Measurements from ENCODE around the gene JARID2. TPM values are rescaled to one million over a fixed set of nuclear protein-coding genes. Genes with fewer than 3 reads are reported as not detected.

JARID2 gene
- total and polyA plus RNA-seq, 2 of the 4 experiments (the other 2 are of a cell fraction): 9.6 to 12.9 TPM

- Histone ChIP-seq H3K9me1 (ENCODE audit: insufficient read depth, low read length) (peaks cover 18% of the 10 kb centered on the region), H2AK5ac (ENCODE audit: low read depth, low read length) (no peak overlapping the region), H3K9ac (ENCODE audit: low read depth, low read length) (no peak overlapping the region), H3K79me1 (ENCODE audit: low read depth in 1 of 2, low read length in 2 of 2) (peaks cover 12 to 83% of the 10 kb centered on the region in 2 experiments), H2BK5ac (ENCODE audit: low read depth, low read length, poor library complexity, severe bottlenecking) (no peak overlapping the region), H4K5ac (ENCODE audit: low read depth, low read length) (no peak overlapping the region), H3K36me3 (ENCODE audit: control insufficient read depth, insufficient read depth, low read length) (peaks cover 2% of the 10 kb centered on the region; the same call in 1 of the 2 replicates), H4K91ac (ENCODE audit: insufficient read depth, low read depth, low read length) (no peak overlapping the region), H3K18ac (ENCODE audit: low read depth, low read length) (no peak overlapping the region), H3K4me3 (ENCODE audit: insufficient read depth, low read depth, low read length) (no peak overlapping the region), H3K27me3 (ENCODE audit: control insufficient read depth, insufficient read depth, low read length) (no peaks in the 10 kb centered on the region), H3K23ac (ENCODE audit: low read depth, low read length) (no peak overlapping the region), H2BK15ac (ENCODE audit: low read depth, low read length) (no peak overlapping the region), H3K9me3 (ENCODE audit: control insufficient read depth, insufficient read depth, low read length) (no peaks in the 10 kb centered on the region), H3K27ac (ENCODE audit: insufficient read depth, low read length) (no peak overlapping the region), H3K4me1 (ENCODE audit: control insufficient read depth, insufficient read depth, low read length) (peaks cover 16% of the 10 kb centered on the region), H4K8ac (ENCODE audit: low read depth in 2 of 2, low read length in 2 of 2) (no peak overlapping the region), H3K14ac (replicated peaks; ENCODE audit: low read depth, low read length) (no peak overlapping the region), H3K4ac (ENCODE audit: low read depth, low read length) (no peak overlapping the region), H2AK9ac (replicated peaks; ENCODE audit: low read depth, low read length, poor library complexity) (no peak overlapping the region), H4K20me1 (ENCODE audit: insufficient read depth, low read length) (peaks cover 96% of the 10 kb centered on the region), H2BK120ac (ENCODE audit: low read depth, low read length) (no peak overlapping the region), H3K56ac (ENCODE audit: extremely low read depth, insufficient read depth, low read length) (no peak overlapping the region), H2AFZ (replicated peaks; ENCODE audit: low read length, poor library complexity) (no peak overlapping the region), H3K4me2 (ENCODE audit: low read depth, low read length) (no peak overlapping the region), H2BK20ac (ENCODE audit: low read depth, low read length) (no peak overlapping the region)
- ChIA-PET CTCF (interaction anchor here (0.7 kb wide), 1 partner anchor 185 kb away, joined by 3 read pairs; no protein-coding TSS in a partner anchor), POLR2A (ENCODE audit: unreplicated experiment) (no interaction called here)
- DNase-seq: no peak
- dilution Hi-C loops (cut with HindIII; ENCODE audit: low sequenced_read_pairs, unreplicated experiment) (no loop called here), intact Hi-C loops (cut with micrococcal nuclease) (no loop called here), in situ Hi-C loops (cut with MboI; ENCODE audit: low sequenced_read_pairs) (loop anchor here (10.0 to 25.0 kb wide), 2 partner anchors 129 to 357 kb away; no protein-coding TSS in a partner anchor)
- no TSS peak for BruUV-seq (replicated peaks)
- TF ChIP-seq, protein P1, sequence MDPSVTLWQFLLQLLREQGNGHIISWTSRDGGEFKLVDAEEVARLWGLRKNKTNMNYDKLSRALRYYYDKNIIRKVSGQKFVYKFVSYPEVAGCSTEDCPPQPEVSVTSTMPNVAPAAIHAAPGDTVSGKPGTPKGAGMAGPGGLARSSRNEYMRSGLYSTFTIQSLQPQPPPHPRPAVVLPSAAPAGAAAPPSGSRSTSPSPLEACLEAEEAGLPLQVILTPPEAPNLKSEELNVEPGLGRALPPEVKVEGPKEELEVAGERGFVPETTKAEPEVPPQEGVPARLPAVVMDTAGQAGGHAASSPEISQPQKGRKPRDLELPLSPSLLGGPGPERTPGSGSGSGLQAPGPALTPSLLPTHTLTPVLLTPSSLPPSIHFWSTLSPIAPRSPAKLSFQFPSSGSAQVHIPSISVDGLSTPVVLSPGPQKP (IDR thresholded peaks at IDR 0.05; ENCODE audit: borderline replicate concordance, low read depth, low read length): no peak
- no peak for TF ChIP-seq POLR2A (IDR thresholded peaks at IDR 0.05; ENCODE audit: low read depth, low read length)
- TF ChIP-seq, protein P2, sequence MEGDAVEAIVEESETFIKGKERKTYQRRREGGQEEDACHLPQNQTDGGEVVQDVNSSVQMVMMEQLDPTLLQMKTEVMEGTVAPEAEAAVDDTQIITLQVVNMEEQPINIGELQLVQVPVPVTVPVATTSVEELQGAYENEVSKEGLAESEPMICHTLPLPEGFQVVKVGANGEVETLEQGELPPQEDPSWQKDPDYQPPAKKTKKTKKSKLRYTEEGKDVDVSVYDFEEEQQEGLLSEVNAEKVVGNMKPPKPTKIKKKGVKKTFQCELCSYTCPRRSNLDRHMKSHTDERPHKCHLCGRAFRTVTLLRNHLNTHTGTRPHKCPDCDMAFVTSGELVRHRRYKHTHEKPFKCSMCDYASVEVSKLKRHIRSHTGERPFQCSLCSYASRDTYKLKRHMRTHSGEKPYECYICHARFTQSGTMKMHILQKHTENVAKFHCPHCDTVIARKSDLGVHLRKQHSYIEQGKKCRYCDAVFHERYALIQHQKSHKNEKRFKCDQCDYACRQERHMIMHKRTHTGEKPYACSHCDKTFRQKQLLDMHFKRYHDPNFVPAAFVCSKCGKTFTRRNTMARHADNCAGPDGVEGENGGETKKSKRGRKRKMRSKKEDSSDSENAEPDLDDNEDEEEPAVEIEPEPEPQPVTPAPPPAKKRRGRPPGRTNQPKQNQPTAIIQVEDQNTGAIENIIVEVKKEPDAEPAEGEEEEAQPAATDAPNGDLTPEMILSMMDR (conservative IDR thresholded peaks at IDR 0.05; ENCODE audit: low read depth, low read length): no peak
- TF ChIP-seq RFX5 (IDR thresholded peaks at IDR 0.05; ENCODE audit: low read depth, low read length): no peak
- TF ChIP-seq RAD21 (IDR thresholded peaks at IDR 0.05; ENCODE audit: low read length): no peak
- no peak for TF ChIP-seq CEBPB (IDR thresholded peaks at IDR 0.05; ENCODE audit: low read depth, low read length)
- TF ChIP-seq, protein P3, sequence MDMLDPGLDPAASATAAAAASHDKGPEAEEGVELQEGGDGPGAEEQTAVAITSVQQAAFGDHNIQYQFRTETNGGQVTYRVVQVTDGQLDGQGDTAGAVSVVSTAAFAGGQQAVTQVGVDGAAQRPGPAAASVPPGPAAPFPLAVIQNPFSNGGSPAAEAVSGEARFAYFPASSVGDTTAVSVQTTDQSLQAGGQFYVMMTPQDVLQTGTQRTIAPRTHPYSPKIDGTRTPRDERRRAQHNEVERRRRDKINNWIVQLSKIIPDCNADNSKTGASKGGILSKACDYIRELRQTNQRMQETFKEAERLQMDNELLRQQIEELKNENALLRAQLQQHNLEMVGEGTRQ (IDR thresholded peaks at IDR 0.05; ENCODE audit: low read depth, low read length): no peak
- no peak for TF ChIP-seq MAZ (IDR thresholded peaks at IDR 0.05; ENCODE audit: borderline replicate concordance, low read depth, low read length)
- TF ChIP-seq FOS (IDR thresholded peaks at IDR 0.05; ENCODE audit: low read depth, low read length): no peak
- TF ChIP-seq NFE2L2 (IDR thresholded peaks at IDR 0.05; ENCODE audit: low read depth, low read length): no peak
- TF ChIP-seq MXI1 (IDR thresholded peaks at IDR 0.05; ENCODE audit: borderline replicate concordance, low read depth, low read length): no peak
- TF ChIP-seq MAFK (IDR thresholded peaks at IDR 0.05; ENCODE audit: low read depth, low read length): no peak
- TF ChIP-seq RCOR1 (IDR thresholded peaks at IDR 0.05; ENCODE audit: insufficient replicate concordance, low read length): no peak
- TF ChIP-seq BHLHE40 (IDR thresholded peaks at IDR 0.05; ENCODE audit: low read depth, low read length): no peak
- TF ChIP-seq SMC3 (IDR thresholded peaks at IDR 0.05; ENCODE audit: low read depth, low read length): no peak
- TF ChIP-seq CHD1 (IDR thresholded peaks at IDR 0.05; ENCODE audit: low read depth, low read length): no peak
- WGBS, 2 experiments (ENCODE audit: extremely low coverage in 2 of 2, insufficient read length in 1 of 2): no CpG with 5 or more reads among the region's 1 CpG
- ATAC-seq (ENCODE audit: low read depth): no peak
These were observed 9.6 kb downstream of the JARID2 start for GRCh38 chr6:15255481-15255880.
